H1 (cell line): Measurements from ENCODE around the gene DCTN1. TPM values are rescaled to one million over a fixed set of nuclear protein-coding genes. Genes with fewer than 3 reads are reported as not detected.

Experiments
- CEBPB ChIP-seq: IDR thresholded peaks from 2 replicates; pipeline ENCODE4 v1.6.1; 2012; ENCODE audit warnings: low read depth, low read length
- POU5F1 ChIP-seq: IDR thresholded peaks from 2 replicates; pipeline ENCODE4 v1.6.1; 2011; ENCODE audit warnings: low read depth, mild to moderate bottlenecking, low read length, moderate library complexity
- SP1 ChIP-seq: IDR thresholded peaks from 2 replicates; pipeline ENCODE4 v1.6.1; 2011; ENCODE audit warnings: low read depth, low read length
- SP2 ChIP-seq: IDR thresholded peaks from 2 replicates; pipeline ENCODE4 v1.6.1; 2012; ENCODE audit warnings: mild to moderate bottlenecking, low read length, inconsistent platforms
- polyA plus RNA-seq, 7 experiments: library from polyadenylated mRNA; depleted of rRNA in 3 of 7; stranded (reverse) in 5 of 7; unstranded in 2 of 7; fragments of >200 nt in 5 of 7; fragments of 200-250 nt in 2 of 7; gene quantifications; 1 replicate in 5 of 7; 2 replicates in 1 of 7; 4 replicates in 1 of 7; pipeline versions ENCODE4 v1.2.1 to v1.2.3, GENCODE V29; 2011 to 2013; ENCODE audit warnings: missing spikeins in 2 of 7, mixed read lengths in 2 of 7
- total RNA-seq: library from RNA; stranded (reverse); fragmentation: NEBNext Ultra II Directional; extraction: Animal tissue kit (Norgen Biotek cat#: 25700); gene quantifications from 2 replicates; pipeline ENCODE4 v1.2.1, GENCODE V29; 2021

DCTN1 gene
- total and polyA plus RNA-seq, 2 of the 8 experiments (the other 6 are each of a cell fraction or from before 2014, with no cell fraction given), result 105 to 162 TPM

DNA sequence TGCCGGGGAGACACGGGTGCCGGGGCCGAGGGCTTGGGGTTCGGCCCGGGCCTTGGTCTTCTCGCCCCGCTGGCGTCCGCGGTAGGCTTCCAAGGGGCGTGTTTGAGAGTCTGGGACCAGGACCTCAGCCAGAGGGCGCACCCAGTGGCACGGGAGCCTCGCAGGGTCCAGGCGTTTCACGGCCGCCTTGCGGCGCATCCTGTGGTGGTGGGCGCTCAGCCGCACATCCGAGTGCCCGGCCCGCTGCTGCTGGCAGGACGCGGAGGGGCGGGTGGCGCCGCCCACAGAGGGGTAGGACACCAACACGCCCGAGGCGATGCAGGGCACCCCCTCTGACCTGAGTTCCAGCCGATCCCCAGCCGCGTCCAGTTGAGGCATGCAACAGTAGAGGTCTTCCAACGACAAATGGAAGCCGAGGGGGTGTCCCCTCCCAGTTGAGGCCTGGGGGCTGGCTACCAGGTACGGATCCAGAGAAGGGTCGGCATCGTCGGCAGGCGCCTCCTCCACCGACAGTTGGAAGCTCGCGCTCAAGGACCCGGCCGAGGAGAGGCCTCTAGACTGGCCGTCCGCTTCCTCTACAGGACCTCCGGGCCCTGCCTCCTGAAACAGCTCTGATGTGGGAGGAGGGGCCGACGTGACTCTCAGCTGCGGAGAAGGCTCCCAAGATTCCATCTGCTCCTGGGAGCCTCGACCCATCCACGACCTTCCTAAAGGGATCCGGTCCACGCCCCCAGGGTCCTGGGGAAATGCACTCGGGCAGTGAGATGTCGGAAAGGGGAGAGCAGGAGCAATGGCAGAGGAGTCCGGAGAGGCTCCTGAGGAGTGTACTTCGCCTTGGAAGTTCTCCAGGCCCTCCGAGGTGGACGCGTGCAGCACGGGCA is 35.0 kb upstream of the DCTN1 start (continued):
- TF ChIP-seq SP2, result no peak
- no peak for TF ChIP-seq CEBPB
- TF ChIP-seq POU5F1, result no peak
- TF ChIP-seq SP1, result no peak
